ENCODE results near the gene PCSK5. TPM values are rescaled to one million over a fixed set of nuclear protein-coding genes. Genes with fewer than 3 reads are reported as not detected.

PCSK5 gene
- total and polyA plus RNA-seq, 2 experiments from 2014 or later: 59.1 to 71.7 TPM

- no peak overlapping the region for H3K27ac ChIP-seq
- 83% methylated on average over 3 of the region's 3 CpGs for WGBS (ENCODE audit: low lambda C conversion rate, missing lambda C conversion rate)
- H3K4me2 ChIP-seq: no peak overlapping the region
Measured at GRCh38 chr9:76044266-76044819, 153.9 kb downstream of the PCSK5 start.

DNA sequence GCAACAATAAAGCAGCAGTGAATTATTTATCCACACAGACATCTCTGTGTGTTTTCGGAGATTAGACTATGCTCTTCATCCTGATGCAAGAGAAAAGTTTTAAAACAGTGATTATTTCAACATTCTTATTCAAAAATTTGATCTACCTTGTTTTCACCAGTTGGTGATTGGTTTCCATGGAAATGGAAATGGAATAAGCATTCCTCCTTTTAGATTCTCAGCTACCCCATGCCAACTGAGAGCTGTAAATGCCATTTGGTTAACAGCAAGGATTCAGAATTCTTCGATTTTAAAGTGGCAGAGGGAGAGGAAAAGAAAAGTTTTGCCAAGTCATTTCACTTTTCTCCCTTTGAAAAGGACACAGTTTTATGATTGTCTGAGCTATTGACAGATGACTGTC, 154.7 kb downstream of the PCSK5 start:
- peaks cover 15% of the 10 kb centered on the region for H3K4me1 ChIP-seq (ENCODE audit: insufficient read depth)
- no peak for DNase-seq (ENCODE audit: low spot score)
- H3K79me2 ChIP-seq: no peaks in the 10 kb centered on the region
- no peaks in the 10 kb centered on the region for H3K9me2 ChIP-seq (replicated peaks; ENCODE audit: insufficient read depth)
- no peak overlapping the region for H3K4me2 ChIP-seq
- no peaks in the 10 kb centered on the region for H3K9me3 ChIP-seq (ENCODE audit: low read depth)
- H3K27ac ChIP-seq: peak overlapping the region; percentile 22
- H2AFZ ChIP-seq: no peak overlapping the region
- H3K27me3 ChIP-seq: no peaks in the 10 kb centered on the region
- TF ChIP-seq EZH2phosphoT487 (IDR thresholded peaks at IDR 0.05; ENCODE audit: low read depth, severe bottlenecking, unreplicated experiment) (no peak), EZH2 (IDR thresholded peaks at IDR 0.05; ENCODE audit: borderline replicate concordance) (no peak)
- TF ChIP-seq, protein P1, sequence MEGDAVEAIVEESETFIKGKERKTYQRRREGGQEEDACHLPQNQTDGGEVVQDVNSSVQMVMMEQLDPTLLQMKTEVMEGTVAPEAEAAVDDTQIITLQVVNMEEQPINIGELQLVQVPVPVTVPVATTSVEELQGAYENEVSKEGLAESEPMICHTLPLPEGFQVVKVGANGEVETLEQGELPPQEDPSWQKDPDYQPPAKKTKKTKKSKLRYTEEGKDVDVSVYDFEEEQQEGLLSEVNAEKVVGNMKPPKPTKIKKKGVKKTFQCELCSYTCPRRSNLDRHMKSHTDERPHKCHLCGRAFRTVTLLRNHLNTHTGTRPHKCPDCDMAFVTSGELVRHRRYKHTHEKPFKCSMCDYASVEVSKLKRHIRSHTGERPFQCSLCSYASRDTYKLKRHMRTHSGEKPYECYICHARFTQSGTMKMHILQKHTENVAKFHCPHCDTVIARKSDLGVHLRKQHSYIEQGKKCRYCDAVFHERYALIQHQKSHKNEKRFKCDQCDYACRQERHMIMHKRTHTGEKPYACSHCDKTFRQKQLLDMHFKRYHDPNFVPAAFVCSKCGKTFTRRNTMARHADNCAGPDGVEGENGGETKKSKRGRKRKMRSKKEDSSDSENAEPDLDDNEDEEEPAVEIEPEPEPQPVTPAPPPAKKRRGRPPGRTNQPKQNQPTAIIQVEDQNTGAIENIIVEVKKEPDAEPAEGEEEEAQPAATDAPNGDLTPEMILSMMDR (IDR thresholded peaks at IDR 0.05; ENCODE audit: poor library complexity): no peak
- WGBS (ENCODE audit: low lambda C conversion rate, missing lambda C conversion rate): 90% methylated on average over 2 of the region's 2 CpGs
- no peaks in the 10 kb centered on the region for H4K20me1 ChIP-seq (ENCODE audit: insufficient read depth, poor library complexity, severe bottlenecking)
- H3K4me3 ChIP-seq: no peak overlapping the region
- H3K36me3 ChIP-seq (replicated peaks; ENCODE audit: insufficient read depth, low read depth): no peaks in the 10 kb centered on the region

More at GRCh38 chr9:76044266-76044819, 153.9 kb downstream of the PCSK5 start:
- H3K4me1 ChIP-seq (ENCODE audit: insufficient read depth): peaks cover 15% of the 10 kb centered on the region
- no peaks in the 10 kb centered on the region for H3K36me3 ChIP-seq (replicated peaks; ENCODE audit: insufficient read depth, low read depth)
- no peak for DNase-seq (ENCODE audit: low spot score)
- no peaks in the 10 kb centered on the region for H3K9me2 ChIP-seq (replicated peaks; ENCODE audit: insufficient read depth)
- no peaks in the 10 kb centered on the region for H4K20me1 ChIP-seq (ENCODE audit: insufficient read depth, poor library complexity, severe bottlenecking)
- H3K4me3 ChIP-seq: no peak overlapping the region
- no peaks in the 10 kb centered on the region for H3K27me3 ChIP-seq
- TF ChIP-seq, protein P1 (IDR thresholded peaks at IDR 0.05; ENCODE audit: poor library complexity): no peak
- TF ChIP-seq EZH2phosphoT487 (IDR thresholded peaks at IDR 0.05; ENCODE audit: low read depth, severe bottlenecking, unreplicated experiment) (no peak), EZH2 (IDR thresholded peaks at IDR 0.05; ENCODE audit: borderline replicate concordance) (no peak)
- H3K79me2 ChIP-seq: no peaks in the 10 kb centered on the region
- no peaks in the 10 kb centered on the region for H3K9me3 ChIP-seq (ENCODE audit: low read depth)
- no peak overlapping the region for H2AFZ ChIP-seq

- no peaks in the 10 kb centered on the region for H3K36me3 ChIP-seq (replicated peaks; ENCODE audit: insufficient read depth, low read depth)
- H3K27me3 ChIP-seq: no peaks in the 10 kb centered on the region
- no peaks in the 10 kb centered on the region for H4K20me1 ChIP-seq (ENCODE audit: insufficient read depth, poor library complexity, severe bottlenecking)
- no peak overlapping the region for H3K4me3 ChIP-seq
- no peaks in the 10 kb centered on the region for H3K9me2 ChIP-seq (replicated peaks; ENCODE audit: insufficient read depth)
- H3K4me2 ChIP-seq: peak overlapping the region; percentile 50
- peaks cover 15% of the 10 kb centered on the region for H3K4me1 ChIP-seq (ENCODE audit: insufficient read depth)
- peak; percentile 71 for DNase-seq (ENCODE audit: low spot score)
- TF ChIP-seq, protein P1 (IDR thresholded peaks at IDR 0.05; ENCODE audit: poor library complexity): no peak
- H3K27ac ChIP-seq: peak overlapping the region; percentile 54
- 44% methylated on average over 2 of the region's 2 CpGs for WGBS (ENCODE audit: low lambda C conversion rate, missing lambda C conversion rate)
- no peaks in the 10 kb centered on the region for H3K9me3 ChIP-seq (ENCODE audit: low read depth)
- H3K79me2 ChIP-seq: no peaks in the 10 kb centered on the region
- no peak overlapping the region for H2AFZ ChIP-seq
Measured at GRCh38 chr9:76049341-76049740, 158.9 kb downstream of the PCSK5 start.

GRCh38 chr9:76067696-76068095, 177.2 kb downstream of the PCSK5 start:
- Histone ChIP-seq H3K27me3 (no peaks in the 10 kb centered on the region), H2AFZ (no peak overlapping the region), H3K36me3 (replicated peaks; ENCODE audit: insufficient read depth, low read depth) (no peaks in the 10 kb centered on the region), H3K79me2 (peaks cover 2% of the 10 kb centered on the region), H3K4me2 (no peak overlapping the region), H3K9me3 (ENCODE audit: low read depth) (no peaks in the 10 kb centered on the region), H3K27ac (no peak overlapping the region), H3K4me1 (ENCODE audit: insufficient read depth) (no peaks in the 10 kb centered on the region), H4K20me1 (ENCODE audit: insufficient read depth, poor library complexity, severe bottlenecking) (no peaks in the 10 kb centered on the region), H3K9me2 (replicated peaks; ENCODE audit: insufficient read depth) (no peaks in the 10 kb centered on the region), H3K4me3 (no peak overlapping the region)
- no peak for TF ChIP-seq EZH2phosphoT487 (IDR thresholded peaks at IDR 0.05; ENCODE audit: low read depth, severe bottlenecking, unreplicated experiment)
- TF ChIP-seq EZH2 (IDR thresholded peaks at IDR 0.05; ENCODE audit: borderline replicate concordance): no peak
- TF ChIP-seq, protein P1 (IDR thresholded peaks at IDR 0.05; ENCODE audit: poor library complexity): no peak
- WGBS (ENCODE audit: low lambda C conversion rate, missing lambda C conversion rate): 92% methylated on average over 11 of the region's 11 CpGs
- DNase-seq (ENCODE audit: low spot score): no peak
